ENCODE data around the gene CLOCK. TPM values are rescaled to one million over a fixed set of nuclear protein-coding genes. Genes with fewer than 3 reads are reported as not detected.
A peak's percentile ranks its signal among the peaks of the same experiment; 100 is the strongest.
"Not testable (repeated sequence)": the region's sequence is repeated elsewhere in the genome, so short reads cannot be mapped to it uniquely, and the experiment has no call there.

Gene CLOCK
- total and polyA plus RNA-seq, 9 of the 15 experiments (the other 6 are each of a cell fraction or from before 2014, with no cell fraction given): 3.7 to 14.4 (median 9.4) TPM

DNA sequence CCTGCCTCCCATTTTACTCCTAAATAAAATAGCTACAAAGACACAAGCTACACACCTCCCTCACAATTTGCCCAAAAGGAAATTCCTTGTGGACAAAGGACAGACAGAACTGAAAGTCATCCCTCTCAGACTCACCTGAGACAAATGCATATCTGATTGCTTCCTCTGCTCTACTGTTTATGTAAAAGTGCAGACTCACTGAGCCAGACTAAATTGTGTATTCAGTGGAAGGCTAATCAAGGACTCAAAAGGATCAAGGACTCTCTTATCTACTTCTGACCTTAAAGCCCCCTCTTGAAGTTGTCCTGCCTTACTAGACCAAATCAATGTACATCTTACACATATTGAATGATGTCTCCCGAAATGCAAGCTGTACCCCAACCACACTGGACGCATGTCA is 41.5 kb upstream of the CLOCK start:
- 80% methylated on average over 2 of the region's 2 CpGs for WGBS (ENCODE audit: insufficient coverage, low coverage, missing lambda C conversion rate)
- ATAC-seq: no peak
- no TSS peak for BruUV-seq (replicated peaks)
- no peak overlapping the region for H2AFZ ChIP-seq (ENCODE audit: low read depth, low read length)
- DNase-seq (ENCODE audit: extremely low read depth in 1 of 4, low spot score in 3 of 4): no peak
- TF ChIP-seq NR4A1 (CRISPR knock-in tag; IDR thresholded peaks at IDR 0.05): no peak
- TF ChIP-seq NR4A1 (tag; IDR thresholded peaks at IDR 0.05): no peak
- TF ChIP-seq NFE2 (IDR thresholded peaks at IDR 0.05; ENCODE audit: low read depth): peak; percentile 42; the same call in 1 of the 2 replicates
- peak; percentile 51 for TF ChIP-seq C11orf30 (IDR thresholded peaks at IDR 0.05; ENCODE audit: low read depth)
- TF ChIP-seq ZNF316 (IDR thresholded peaks at IDR 0.05): peak; percentile 31; the same call in 1 of the 2 replicates
- no peaks in the 10 kb centered on the region; the same call in 1 of the 2 replicates for H3K9me3 ChIP-seq (replicated peaks; ENCODE audit: control insufficient read depth, insufficient read depth, low read depth, low read length)
- H3K9ac ChIP-seq (ENCODE audit: insufficient read depth in 1 of 2, low read depth in 2 of 2, low read length in 2 of 2): no peak overlapping the region
- ChIA-PET POLR2A (no interaction called here), CTCF (ENCODE audit: low intra/inter-chr PET ratio) (no interaction called here)
- no peaks in the 10 kb centered on the region for H3K9me1 ChIP-seq (ENCODE audit: control insufficient read depth, insufficient read depth, low read length)
- H3K36me3 ChIP-seq (ENCODE audit: control insufficient read depth, insufficient read depth, low read length): no peaks in the 10 kb centered on the region
- H3K79me2 ChIP-seq (ENCODE audit: control insufficient read depth, insufficient read depth, low read length): no peaks in the 10 kb centered on the region
- intact Hi-C loops (cut with micrococcal nuclease): no loop called here
- no peaks in the 10 kb centered on the region for H4K20me1 ChIP-seq (replicated peaks; ENCODE audit: control insufficient read depth, insufficient read depth, low read length)
- no peak overlapping the region for H3K4me3 ChIP-seq
- no peaks in the 10 kb centered on the region for H3K27me3 ChIP-seq (ENCODE audit: control insufficient read depth in 2 of 2, insufficient read depth in 2 of 2, low read length in 2 of 2)
- H3K27ac ChIP-seq (ENCODE audit: extremely low read depth, low read depth, low read length): no peak overlapping the region
- peaks cover 0 to 5% of the 10 kb centered on the region in 2 experiments; a peak in 3 of 5 replicates for H3K4me1 ChIP-seq (replicated peaks in 1 of 2; ENCODE audit: control insufficient read depth in 2 of 2, insufficient read depth in 2 of 2, low read length in 2 of 2)
- no peak overlapping the region for H3K4me2 ChIP-seq (ENCODE audit: insufficient read depth, low read length)
- FAIRE-seq: no peak
- in situ Hi-C loops (cut with MboI): no loop called here

DNA sequence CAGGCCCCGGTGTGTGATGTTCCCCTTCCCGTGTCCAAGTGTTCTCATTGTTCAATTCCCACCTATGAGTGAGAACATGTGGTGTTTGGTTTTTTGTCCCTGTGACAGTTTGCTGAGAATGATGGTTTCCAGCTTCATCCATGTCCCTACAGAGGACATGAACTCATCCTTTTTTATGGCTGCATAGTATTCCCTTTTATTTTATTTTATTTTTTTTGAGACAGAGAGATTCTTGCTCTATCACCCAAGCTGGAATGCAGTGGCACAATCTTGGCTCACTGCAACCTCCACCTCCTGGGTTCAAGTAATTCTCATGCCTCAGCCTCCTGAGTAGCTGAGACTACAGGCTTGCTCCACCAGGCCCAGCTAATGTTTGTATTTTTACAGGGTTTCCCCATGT is 36.1 kb upstream of the CLOCK start:
- H3K36me3 ChIP-seq (ENCODE audit: control insufficient read depth, insufficient read depth, low read length); H3K27me3 ChIP-seq (ENCODE audit: control insufficient read depth in 2 of 2, insufficient read depth in 2 of 2, low read length in 2 of 2); in situ Hi-C loops (cut with MboI); ATAC-seq; H3K4me2 ChIP-seq (ENCODE audit: insufficient read depth, low read length); H3K27ac ChIP-seq (ENCODE audit: extremely low read depth, low read depth, low read length); H3K79me2 ChIP-seq (ENCODE audit: control insufficient read depth, insufficient read depth, low read length); H3K9ac ChIP-seq (ENCODE audit: insufficient read depth in 1 of 2, low read depth in 2 of 2, low read length in 2 of 2); CTCF ChIA-PET (ENCODE audit: low intra/inter-chr PET ratio); H3K4me3 ChIP-seq; BruUV-seq (replicated peaks); DNase-seq (ENCODE audit: extremely low read depth in 1 of 4, low spot score in 3 of 4); H2AFZ ChIP-seq (ENCODE audit: low read depth, low read length); intact Hi-C loops (cut with micrococcal nuclease); H3K9me3 ChIP-seq (replicated peaks; ENCODE audit: control insufficient read depth, insufficient read depth, low read depth, low read length); POLR2A ChIA-PET; H4K20me1 ChIP-seq (replicated peaks; ENCODE audit: control insufficient read depth, insufficient read depth, low read length); H3K4me1 ChIP-seq (replicated peaks in 1 of 2; ENCODE audit: control insufficient read depth in 2 of 2, insufficient read depth in 2 of 2, low read length in 2 of 2); H3K9me1 ChIP-seq (ENCODE audit: control insufficient read depth, insufficient read depth, low read length): not testable (repeated sequence)
- WGBS (ENCODE audit: insufficient coverage, low coverage, missing lambda C conversion rate): no CpG with 5 or more reads among the region's 2 CpGs
- TF ChIP-seq BCOR (IDR thresholded peaks at IDR 0.05) (peak; percentile 74), ZNF146 (CRISPR knock-in tag; IDR thresholded peaks at IDR 0.05; ENCODE audit: unreplicated experiment) (peak; percentile 79), RBM25 (IDR thresholded peaks at IDR 0.05; ENCODE audit: low read depth, low read length, severe bottlenecking) (peak; percentile 9)
- FAIRE-seq: peak; percentile 75

Measured in K562 (cell line).